Activated naive CD4-positive, alpha-beta T cell treated with anti-CD3 and anti-CD28 coated beads, Interleukin-2, amount 50 U/mL, for 72 hours (primary cell): Measurements from ENCODE around the gene SHE. TPM values are rescaled to one million over a fixed set of nuclear protein-coding genes. Genes with fewer than 3 reads are reported as not detected.
"Not testable (repeated sequence)": the region's sequence is repeated elsewhere in the genome, so short reads cannot be mapped to it uniquely, and the experiment has no call there.

Experiments used
- ATAC-seq, 2 donors: fragments of 150-1000 bp; cut with Tn5 transposase; 2 replicates each; pipeline ENCODE4 v1.10.0; 2021; ENCODE audit warnings: mild to moderate bottlenecking in 2 of 2, moderate library complexity in 2 of 2
- DNase-seq, 2 donors: peaks; one replicate each; pipeline ENCODE4 v3.0.0; 2021 to 2022; ENCODE audit warnings: low spot score in 2 of 2
- H3K27ac Mint-ChIP-seq, 2 donors: one replicate each; pipeline ENCODE4 v1.8.0; 2022; ENCODE audit warnings: mild to moderate bottlenecking in 2 of 2, mixed read lengths in 2 of 2
- H3K36me3 Mint-ChIP-seq, 2 donors: one replicate each; pipeline ENCODE4 v1.8.0; 2022; ENCODE audit warnings: mixed read lengths in 2 of 2
- H3K9me3 Mint-ChIP-seq, 2 donors: one replicate each; pipeline ENCODE4 v1.8.0; 2022; ENCODE audit warnings: mixed read lengths in 2 of 2
- total RNA-seq, 2 donors: library from RNA; stranded (reverse); gene quantifications; one replicate each; pipeline ENCODE4 v1.2.3, GENCODE V29; 2022

Gene SHE
- total RNA-seq: not detected

GRCh38 chr1:154502066-154502743, at the start of gene SHE, which contains the start of gene TDRD10:
SHE (minus strand) TSS chr1:154502412; CDS start chr1:154502026, 386 bp downstream.
TDRD10 (plus strand) TSS chr1:154502219; CDS start chr1:154506904, 4,685 bp downstream.
- no peak for DNase-seq
- no peak within 1 kb of the TSS for H3K27ac Mint-ChIP-seq
- peaks cover 0 to 12% of the 10 kb centered on the region in 2 donors for H3K9me3 Mint-ChIP-seq
- ATAC-seq: no peak
- H3K36me3 Mint-ChIP-seq: peaks cover 13 to 27% of the 10 kb centered on the region in 2 donors

GRCh38 chr1:154551474-154551873, 49.3 kb upstream of the SHE start:
- no peak for ATAC-seq
- Mint-ChIP-seq H3K9me3 (no peaks in the 10 kb centered on the region), H3K27ac (peak overlapping the region; percentile 48 to 69), H3K36me3 (peaks cover 13 to 29% of the 10 kb centered on the region in 2 donors)
- no peak for DNase-seq

GRCh38 chr1:154550657-154551056, 48.4 kb upstream of the SHE start:
- no peak for ATAC-seq
- Mint-ChIP-seq H3K27ac (peak overlapping the region in 1 of 2 donors; percentile 48), H3K9me3 (no peaks in the 10 kb centered on the region), H3K36me3 (peaks cover 13 to 25% of the 10 kb centered on the region in 2 donors)
- no peak for DNase-seq

GRCh38 chr1:154550070-154550469, 47.9 kb upstream of the SHE start:
- H3K9me3 Mint-ChIP-seq: no peaks in the 10 kb centered on the region
- no peak for ATAC-seq
- no peak for DNase-seq
- peaks cover 8 to 22% of the 10 kb centered on the region in 2 donors for H3K36me3 Mint-ChIP-seq
- H3K27ac Mint-ChIP-seq: peak overlapping the region in 1 of 2 donors; percentile 48

GRCh38 chr1:154549202-154549770, 47.1 kb upstream of the SHE start:
- Mint-ChIP-seq H3K36me3 (peaks cover 4 to 17% of the 10 kb centered on the region in 2 donors), H3K27ac (peak overlapping the region in 1 of 2 donors; percentile 44), H3K9me3 (no peaks in the 10 kb centered on the region)
- ATAC-seq: no peak
- DNase-seq: no peak

GRCh38 chr1:154548028-154548427, 45.8 kb upstream of the SHE start:
- Mint-ChIP-seq H3K36me3 (peaks cover 2 to 8% of the 10 kb centered on the region in 2 donors), H3K27ac (no peak overlapping the region), H3K9me3 (no peaks in the 10 kb centered on the region)
- ATAC-seq: no peak
- DNase-seq: no peak

- Mint-ChIP-seq H3K9me3 (no peaks in the 10 kb centered on the region), H3K27ac (peak overlapping the region in 1 of 2 donors; percentile 60), H3K36me3 (peaks cover 0 to 6% of the 10 kb centered on the region in 2 donors)
- ATAC-seq (no peak), DNase-seq (no peak)
These were observed 45.0 kb upstream of the SHE start for GRCh38 chr1:154547105-154547732.

GRCh38 chr1:154546264-154547063, 44.3 kb upstream of the SHE start:
- H3K27ac Mint-ChIP-seq: no peak overlapping the region
- DNase-seq (peak; percentile 64 to 69), ATAC-seq (peak; percentile 88 to 91)
- H3K9me3 Mint-ChIP-seq: no peaks in the 10 kb centered on the region
- peaks cover 0 to 6% of the 10 kb centered on the region in 2 donors for H3K36me3 Mint-ChIP-seq

- Mint-ChIP-seq H3K36me3 (no peaks in the 10 kb centered on the region), H3K9me3 (no peaks in the 10 kb centered on the region), H3K27ac (no peak overlapping the region)
- DNase-seq: no peak
- ATAC-seq: no peak
These were observed 39.0 kb upstream of the SHE start for GRCh38 chr1:154541231-154541630.

GRCh38 chr1:154539486-154540483, 37.6 kb upstream of the SHE start:
- no peaks in the 10 kb centered on the region for H3K36me3 Mint-ChIP-seq
- H3K27ac Mint-ChIP-seq: no peak overlapping the region

GRCh38 chr1:154536570-154536969, 34.4 kb upstream of the SHE start:
- no peak overlapping the region for H3K27ac Mint-ChIP-seq

More at GRCh38 chr1:154539486-154540483, 37.6 kb upstream of the SHE start:
- H3K9me3 Mint-ChIP-seq: no peaks in the 10 kb centered on the region
- DNase-seq: no peak
- no peak for ATAC-seq

GRCh38 chr1:154533952-154534844, 32.0 kb upstream of the SHE start:
- DNase-seq: no peak
- Mint-ChIP-seq H3K36me3 (no peaks in the 10 kb centered on the region), H3K9me3 (peaks cover 0 to 4% of the 10 kb centered on the region in 2 donors), H3K27ac (no peak overlapping the region)
- no peak for ATAC-seq

More at GRCh38 chr1:154536570-154536969, 34.4 kb upstream of the SHE start:
- Mint-ChIP-seq H3K36me3 (no peaks in the 10 kb centered on the region), H3K9me3 (peaks cover 0 to 2% of the 10 kb centered on the region in 2 donors)
- DNase-seq (no peak), ATAC-seq (no peak)

GRCh38 chr1:154531950-154532349, 29.7 kb upstream of the SHE start:
- not testable (repeated sequence) for H3K27ac Mint-ChIP-seq, ATAC-seq, H3K36me3 Mint-ChIP-seq, H3K9me3 Mint-ChIP-seq, DNase-seq

GRCh38 chr1:154529308-154529707, 27.1 kb upstream of the SHE start:
- H3K27ac Mint-ChIP-seq: no peak overlapping the region
- no peaks in the 10 kb centered on the region for H3K36me3 Mint-ChIP-seq
- peaks cover 0 to 4% of the 10 kb centered on the region in 2 donors for H3K9me3 Mint-ChIP-seq
- DNase-seq (no peak), ATAC-seq (no peak)

- Mint-ChIP-seq H3K36me3 (no peaks in the 10 kb centered on the region), H3K9me3 (peaks cover 0 to 4% of the 10 kb centered on the region in 2 donors), H3K27ac (no peak overlapping the region)
- DNase-seq: no peak
- no peak for ATAC-seq
These were observed 25.0 kb upstream of the SHE start for GRCh38 chr1:154527192-154527591.
